22Rv1 (cell line): Measurements from ENCODE around the gene TPRX1.
"Not testable (repeated sequence)": the region's sequence is repeated elsewhere in the genome, so short reads cannot be mapped to it uniquely, and the experiment has no call there.

Experiments
- H3K27ac ChIP-seq: fragments of 450-650 bp; 2 replicates; pipeline ENCODE4 v1.5.1; 2017
- ZFX ChIP-seq: fragments of 450-650 bp; IDR thresholded peaks from 2 replicates; pipeline ENCODE4 v1.6.1; 2017; ENCODE audit warnings: antibody characterized with exemption, borderline replicate concordance
- TF ChIP-seq, protein P1 (sequence below): fragments of 450-650 bp; IDR thresholded peaks from 2 replicates; pipeline ENCODE4 v1.5.1; 2017; ENCODE audit warnings: mild to moderate bottlenecking

Gene TPRX1, protein sequence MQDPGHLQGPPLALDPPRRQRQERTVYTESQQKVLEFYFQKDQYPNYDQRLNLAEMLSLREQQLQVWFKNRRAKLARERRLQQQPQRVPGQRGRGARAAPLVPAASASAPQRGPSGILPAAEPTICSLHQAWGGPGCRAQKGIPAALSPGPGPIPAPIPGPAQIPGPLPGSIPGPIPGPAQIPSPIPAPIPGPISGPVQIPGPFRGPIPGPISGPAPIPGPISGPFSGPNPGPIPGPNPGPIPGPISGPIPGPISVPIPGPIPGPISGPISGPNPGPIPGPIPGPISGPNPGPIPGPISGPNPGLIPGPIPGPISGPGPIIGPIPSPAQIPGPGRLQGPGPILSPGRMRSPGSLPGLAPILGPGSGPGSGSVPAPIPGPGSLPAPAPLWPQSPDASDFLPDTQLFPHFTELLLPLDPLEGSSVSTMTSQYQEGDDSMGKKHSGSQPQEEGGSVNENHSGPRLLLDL

DNA sequence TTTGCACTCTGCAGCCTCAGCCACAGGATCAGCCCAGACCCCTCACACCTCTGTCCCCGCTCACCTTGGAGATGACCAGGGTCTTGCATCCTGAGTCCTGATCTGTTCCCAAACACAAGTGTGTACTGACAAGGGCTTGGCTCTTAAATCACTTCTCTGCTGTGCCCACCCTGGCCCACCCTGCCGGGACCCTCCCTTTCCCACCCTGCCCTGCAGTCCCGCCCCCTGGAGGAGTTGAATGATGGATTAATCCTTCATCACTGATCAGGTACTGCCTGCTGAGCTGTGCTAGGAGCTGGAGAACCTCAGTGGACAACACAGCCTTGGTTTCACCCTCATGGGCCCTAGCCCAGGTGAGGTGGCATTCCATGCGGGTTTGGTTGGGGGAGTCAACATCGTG lies at the start of gene TPRX1:
TPRX1 (minus strand) TSS at position 101 of the 400 bp plus-strand sequence; CDS start at position 89, 12 bp downstream.
- H3K27ac ChIP-seq = not testable (repeated sequence)

DNA sequence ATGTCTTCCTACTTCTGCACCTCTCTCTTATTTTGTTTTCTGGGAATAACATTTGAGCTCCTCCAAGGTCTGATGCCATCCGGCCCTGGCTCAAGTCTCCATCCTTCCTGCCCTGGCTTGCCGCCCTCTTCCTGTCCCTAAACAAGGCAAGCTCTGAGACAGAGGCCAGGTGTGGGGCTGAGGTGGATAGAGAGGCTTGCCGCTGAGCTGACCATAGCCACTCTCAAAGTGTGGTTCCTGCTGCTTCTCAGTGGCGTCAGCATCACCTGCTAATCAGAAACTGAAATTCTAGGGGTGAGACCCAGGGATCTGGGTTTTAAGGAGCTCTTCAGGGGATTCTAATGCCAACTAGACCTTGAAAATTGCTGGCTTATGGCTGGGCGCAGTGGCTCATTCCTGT lies 48.7 kb upstream of the TPRX1 start:
- TF ChIP-seq, protein P1, sequence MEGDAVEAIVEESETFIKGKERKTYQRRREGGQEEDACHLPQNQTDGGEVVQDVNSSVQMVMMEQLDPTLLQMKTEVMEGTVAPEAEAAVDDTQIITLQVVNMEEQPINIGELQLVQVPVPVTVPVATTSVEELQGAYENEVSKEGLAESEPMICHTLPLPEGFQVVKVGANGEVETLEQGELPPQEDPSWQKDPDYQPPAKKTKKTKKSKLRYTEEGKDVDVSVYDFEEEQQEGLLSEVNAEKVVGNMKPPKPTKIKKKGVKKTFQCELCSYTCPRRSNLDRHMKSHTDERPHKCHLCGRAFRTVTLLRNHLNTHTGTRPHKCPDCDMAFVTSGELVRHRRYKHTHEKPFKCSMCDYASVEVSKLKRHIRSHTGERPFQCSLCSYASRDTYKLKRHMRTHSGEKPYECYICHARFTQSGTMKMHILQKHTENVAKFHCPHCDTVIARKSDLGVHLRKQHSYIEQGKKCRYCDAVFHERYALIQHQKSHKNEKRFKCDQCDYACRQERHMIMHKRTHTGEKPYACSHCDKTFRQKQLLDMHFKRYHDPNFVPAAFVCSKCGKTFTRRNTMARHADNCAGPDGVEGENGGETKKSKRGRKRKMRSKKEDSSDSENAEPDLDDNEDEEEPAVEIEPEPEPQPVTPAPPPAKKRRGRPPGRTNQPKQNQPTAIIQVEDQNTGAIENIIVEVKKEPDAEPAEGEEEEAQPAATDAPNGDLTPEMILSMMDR = no peak
- TF ChIP-seq ZFX = no peak
- H3K27ac ChIP-seq = no peak overlapping the region

GRCh38 chr19:47848823-47849473 lies 44.6 kb upstream of the TPRX1 start:
- H3K27ac ChIP-seq = no peak overlapping the region
- TF ChIP-seq ZFX = no peak
- TF ChIP-seq, protein P1 = peak; percentile 79

DNA sequence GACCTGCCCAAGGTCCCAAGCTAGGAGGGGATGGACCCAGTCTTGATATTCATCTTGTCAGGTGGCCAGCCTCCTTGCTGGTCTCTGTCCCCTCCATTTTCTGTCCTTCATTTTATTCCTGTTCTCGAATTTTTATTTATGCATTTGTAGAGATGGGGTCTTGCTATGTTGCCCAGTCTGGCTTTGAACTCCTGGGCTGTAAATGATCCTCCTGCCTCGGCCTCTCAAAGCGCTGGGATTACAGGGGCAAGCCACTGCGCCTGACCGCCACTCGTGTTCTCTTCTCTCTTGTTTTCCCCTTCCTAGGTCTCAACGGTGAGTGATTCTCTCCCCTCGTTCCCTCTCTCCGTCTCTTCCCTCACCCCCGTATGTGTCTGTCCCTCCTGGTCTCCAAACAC lies 44.1 kb upstream of the TPRX1 start:
- H3K27ac ChIP-seq = no peak overlapping the region

DNA sequence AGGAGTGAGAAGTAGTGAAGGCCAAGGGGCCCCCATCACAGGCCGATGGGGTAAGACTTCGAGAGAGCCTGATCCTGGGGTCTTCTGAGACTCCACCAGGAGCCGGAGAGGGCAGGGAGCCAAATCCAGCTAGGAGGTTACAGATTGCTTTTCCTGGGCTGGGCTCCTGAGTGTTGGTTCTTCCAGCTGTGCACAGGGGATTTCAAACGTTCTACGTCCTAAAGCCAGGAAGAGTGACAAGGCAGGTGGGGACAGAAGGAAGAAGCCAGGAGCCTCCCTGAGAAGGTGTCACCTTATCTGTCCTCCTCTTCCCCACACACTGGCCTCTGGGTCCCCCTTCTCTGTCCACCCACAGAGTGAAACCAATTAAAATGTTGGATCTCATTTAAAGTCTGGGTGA lies 38.6 kb upstream of the TPRX1 start:
- no peak overlapping the region for H3K27ac ChIP-seq

More for the DNA sequence above, 44.1 kb upstream of the TPRX1 start:
- no peak for TF ChIP-seq ZFX
- TF ChIP-seq, protein P1 = no peak

GRCh38 chr19:47839913-47840312 lies 35.6 kb upstream of the TPRX1 start:
- no peak overlapping the region for H3K27ac ChIP-seq
- TF ChIP-seq, protein P1 = no peak
- no peak for TF ChIP-seq ZFX

More for the DNA sequence above, 38.6 kb upstream of the TPRX1 start:
- no peak for TF ChIP-seq ZFX
- TF ChIP-seq, protein P1 = no peak

DNA sequence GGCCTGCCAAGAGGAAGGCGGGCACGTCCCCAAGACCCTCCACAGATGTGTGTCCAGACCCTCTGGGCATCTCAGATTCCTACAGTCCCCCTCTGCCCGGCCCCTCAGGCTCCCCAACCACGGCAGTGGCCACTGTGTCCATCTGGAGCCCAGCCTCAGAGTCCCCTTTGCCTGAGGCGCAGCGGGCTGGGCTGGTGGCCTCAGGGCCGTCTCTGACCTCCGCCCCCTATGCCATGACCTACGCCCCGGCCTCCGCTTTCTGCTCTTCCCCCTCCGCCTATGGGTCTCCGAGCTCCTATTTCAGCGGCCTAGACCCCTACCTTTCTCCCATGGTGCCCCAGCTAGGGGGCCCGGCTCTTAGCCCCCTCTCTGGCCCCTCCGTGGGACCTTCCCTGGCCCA lies 35.1 kb upstream of the TPRX1 start:
- TF ChIP-seq, protein P1 = no peak
- TF ChIP-seq ZFX = no peak
- no peak overlapping the region for H3K27ac ChIP-seq
